A673 (cell line): ENCODE data around the gene SYTL4.

Experiments used
- EZH2 ChIP-seq: fragments of 200-600 bp; sonication (generic); IDR thresholded peaks from 2 replicates; pipeline ENCODE4 v1.6.1; 2017; ENCODE audit warnings: borderline replicate concordance, low read depth, mild to moderate bottlenecking, mixed read lengths, antibody characterized with exemption, low read length; ENCODE audit not compliant: poor library complexity, severe bottlenecking
- TF ChIP-seq, protein P1 (sequence below): fragments of 300-800, 200-600 bp; sonication (generic); conservative IDR thresholded peaks from 2 replicates; pipeline ENCODE4 v1.5.1; 2017; ENCODE audit warnings: low read depth, mild to moderate bottlenecking, antibody characterized with exemption, low read length, moderate library complexity, mixed read lengths

GRCh38 chrX:100710816-100711215 lies 21.1 kb downstream of the SYTL4 start:
- TF ChIP-seq, protein P1, sequence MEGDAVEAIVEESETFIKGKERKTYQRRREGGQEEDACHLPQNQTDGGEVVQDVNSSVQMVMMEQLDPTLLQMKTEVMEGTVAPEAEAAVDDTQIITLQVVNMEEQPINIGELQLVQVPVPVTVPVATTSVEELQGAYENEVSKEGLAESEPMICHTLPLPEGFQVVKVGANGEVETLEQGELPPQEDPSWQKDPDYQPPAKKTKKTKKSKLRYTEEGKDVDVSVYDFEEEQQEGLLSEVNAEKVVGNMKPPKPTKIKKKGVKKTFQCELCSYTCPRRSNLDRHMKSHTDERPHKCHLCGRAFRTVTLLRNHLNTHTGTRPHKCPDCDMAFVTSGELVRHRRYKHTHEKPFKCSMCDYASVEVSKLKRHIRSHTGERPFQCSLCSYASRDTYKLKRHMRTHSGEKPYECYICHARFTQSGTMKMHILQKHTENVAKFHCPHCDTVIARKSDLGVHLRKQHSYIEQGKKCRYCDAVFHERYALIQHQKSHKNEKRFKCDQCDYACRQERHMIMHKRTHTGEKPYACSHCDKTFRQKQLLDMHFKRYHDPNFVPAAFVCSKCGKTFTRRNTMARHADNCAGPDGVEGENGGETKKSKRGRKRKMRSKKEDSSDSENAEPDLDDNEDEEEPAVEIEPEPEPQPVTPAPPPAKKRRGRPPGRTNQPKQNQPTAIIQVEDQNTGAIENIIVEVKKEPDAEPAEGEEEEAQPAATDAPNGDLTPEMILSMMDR, result no peak
- TF ChIP-seq EZH2, result no peak
